LHCN-M2 (cell line): Measurements from ENCODE around the gene USP34. TPM values are rescaled to one million over a fixed set of nuclear protein-coding genes. Genes with fewer than 3 reads are reported as not detected.

ENCODE experiments used
- DNase-seq: peaks from one replicate; pipeline ENCODE4 v3.0.0-alpha.2; 2012; ENCODE audit warnings: low read depth
- total RNA-seq: library from RNA; depleted of rRNA; stranded (reverse); fragments of >200 nt; gene quantifications from 2 replicates; pipeline ENCODE4 v1.2.3, GENCODE V29; 2014

USP34 gene
- total RNA-seq, 1 experiment from 2014 or later = 73.7 TPM

DNA sequence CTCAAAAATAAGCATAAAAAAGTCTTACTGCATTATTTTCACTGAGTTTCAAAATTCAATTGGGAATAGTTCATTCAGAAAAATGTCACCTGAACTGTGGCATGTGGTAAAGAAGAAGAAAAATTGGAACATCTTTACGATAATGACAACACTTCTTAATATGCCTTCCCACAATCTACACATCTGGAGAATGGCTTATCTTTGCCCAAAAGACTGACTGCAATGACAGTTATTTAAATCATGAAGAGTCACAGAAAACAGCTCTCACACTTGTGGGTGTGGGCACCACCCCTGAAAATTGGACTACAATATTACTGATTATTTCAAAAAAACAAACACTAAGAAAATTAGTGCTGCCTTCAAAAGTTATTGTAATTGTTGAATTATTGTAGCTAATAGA lies 152.3 kb downstream of the USP34 start:
- no peak for DNase-seq

DNA sequence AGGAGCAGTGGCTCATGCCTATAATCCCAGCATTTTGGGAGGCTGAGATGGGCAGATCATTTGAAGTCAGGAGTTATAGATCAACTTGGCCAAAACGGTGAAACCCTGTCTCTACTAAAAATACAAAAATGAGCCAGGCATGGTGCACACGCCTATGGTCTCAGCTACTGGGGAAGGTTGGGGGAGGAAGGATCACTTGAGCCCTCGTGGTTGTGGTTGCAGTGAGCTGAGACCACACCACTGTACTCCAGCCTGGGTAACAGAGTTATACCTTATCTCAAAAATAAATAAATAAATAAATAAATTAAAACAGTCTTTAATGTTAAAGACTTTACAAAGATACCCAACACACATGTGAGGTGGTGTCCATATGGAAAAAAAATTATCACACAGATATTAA lies 174.9 kb downstream of the USP34 start:
- no peak for DNase-seq

DNA sequence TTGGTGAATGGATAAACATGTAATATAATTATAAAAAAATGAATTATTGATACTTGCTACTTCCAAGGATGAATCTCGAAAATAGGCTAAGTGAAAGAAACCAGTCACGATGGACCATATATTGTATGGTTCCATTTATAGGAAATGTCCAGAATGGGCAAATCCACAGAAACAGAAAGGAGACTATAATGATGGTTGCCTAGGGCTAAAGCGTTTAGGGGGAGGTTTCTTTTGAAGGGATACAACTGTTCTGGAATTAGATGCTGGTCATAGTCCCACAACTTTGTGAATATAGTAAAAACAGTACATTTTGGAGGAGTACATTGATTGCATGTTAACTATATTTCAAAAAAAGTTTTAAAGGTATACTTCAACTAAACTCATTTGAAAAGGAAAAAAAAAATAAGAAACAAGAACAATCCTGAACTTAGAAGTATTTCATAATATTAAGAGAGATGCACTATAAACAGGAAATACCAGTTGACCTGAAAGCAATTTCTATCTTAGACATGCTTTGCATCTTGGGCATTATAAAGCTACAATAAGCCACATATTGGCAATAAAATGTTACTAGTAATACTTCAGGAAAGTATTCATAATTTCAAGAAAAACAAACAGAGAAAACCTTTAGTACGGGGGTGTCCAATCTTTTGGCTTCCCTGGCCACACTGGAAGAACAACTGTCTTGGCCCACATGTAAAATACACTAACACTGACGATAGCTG lies 178.9 kb downstream of the USP34 start:
- no peak for DNase-seq

- DNase-seq = no peak
Measured at GRCh38 chr2:61288070-61288841, 182.6 kb downstream of the USP34 start.

DNA sequence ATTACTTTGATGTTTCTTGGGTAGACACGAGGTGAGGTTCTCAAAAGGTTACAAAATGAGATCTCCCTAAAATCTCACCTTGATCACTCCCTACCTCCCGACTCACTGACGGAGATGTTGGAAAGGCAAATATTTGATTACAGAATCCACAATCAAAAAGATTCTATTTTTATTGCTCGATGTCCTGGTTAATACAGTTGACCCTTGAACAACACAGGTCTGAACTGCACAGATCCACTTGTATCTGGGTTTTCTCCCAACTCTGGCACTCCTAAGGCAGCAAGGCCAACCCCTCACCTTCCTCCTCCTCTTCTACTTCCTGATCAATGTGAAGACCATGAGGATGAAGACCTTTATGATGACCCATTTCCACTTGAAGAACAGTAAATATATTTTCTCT lies 183.6 kb downstream of the USP34 start:
- DNase-seq = no peak

- no peak for DNase-seq
Measured at GRCh38 chr2:61283443-61284160, 187.3 kb downstream of the USP34 start.

DNA sequence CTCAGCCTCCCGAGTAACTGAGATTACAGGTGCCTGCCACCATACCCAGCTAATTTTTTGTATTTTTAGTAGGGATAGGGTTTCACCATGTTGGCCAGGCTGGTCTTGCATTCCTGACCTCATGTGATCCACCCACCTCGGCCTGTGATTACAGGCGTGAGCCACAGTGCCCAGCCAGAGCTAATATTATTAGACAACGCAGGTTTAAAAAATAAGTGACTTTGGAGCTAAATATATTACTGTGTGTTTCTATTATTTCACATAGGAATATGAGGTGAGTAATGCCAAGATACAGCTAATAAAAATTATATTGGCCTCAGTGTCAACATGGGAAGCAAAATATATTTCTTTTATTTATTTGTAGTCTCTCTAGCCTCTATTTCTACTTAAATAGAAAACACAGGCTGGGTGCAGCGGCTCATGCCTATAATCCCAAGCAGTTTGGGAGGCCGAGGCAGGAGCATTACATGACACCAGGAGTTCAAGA lies 188.7 kb downstream of the USP34 start:
- DNase-seq = no peak

DNA sequence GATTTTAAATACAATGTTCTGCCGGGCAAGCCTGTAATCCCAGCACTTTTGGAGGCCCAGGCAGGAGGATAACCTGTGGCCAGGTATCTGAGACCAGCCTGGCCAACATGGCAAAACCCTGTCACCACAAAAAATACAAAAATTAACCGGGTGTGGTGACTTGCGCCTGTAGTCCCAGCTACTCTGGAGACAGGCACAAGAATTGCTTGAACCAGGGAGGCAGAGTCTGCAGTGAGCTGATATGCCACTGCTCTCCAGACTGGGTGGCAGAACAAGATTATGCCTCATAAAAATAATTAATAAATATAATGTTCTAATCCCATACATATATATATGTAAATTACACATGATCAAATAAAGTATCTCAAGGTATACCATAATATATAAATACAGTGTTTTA lies 189.6 kb downstream of the USP34 start:
- no peak for DNase-seq

GRCh38 chr2:61277756-61278155 lies 193.1 kb downstream of the USP34 start:
- DNase-seq = no peak

- no peak for DNase-seq
Measured at GRCh38 chr2:61275575-61276184, 195.2 kb downstream of the USP34 start.

DNA sequence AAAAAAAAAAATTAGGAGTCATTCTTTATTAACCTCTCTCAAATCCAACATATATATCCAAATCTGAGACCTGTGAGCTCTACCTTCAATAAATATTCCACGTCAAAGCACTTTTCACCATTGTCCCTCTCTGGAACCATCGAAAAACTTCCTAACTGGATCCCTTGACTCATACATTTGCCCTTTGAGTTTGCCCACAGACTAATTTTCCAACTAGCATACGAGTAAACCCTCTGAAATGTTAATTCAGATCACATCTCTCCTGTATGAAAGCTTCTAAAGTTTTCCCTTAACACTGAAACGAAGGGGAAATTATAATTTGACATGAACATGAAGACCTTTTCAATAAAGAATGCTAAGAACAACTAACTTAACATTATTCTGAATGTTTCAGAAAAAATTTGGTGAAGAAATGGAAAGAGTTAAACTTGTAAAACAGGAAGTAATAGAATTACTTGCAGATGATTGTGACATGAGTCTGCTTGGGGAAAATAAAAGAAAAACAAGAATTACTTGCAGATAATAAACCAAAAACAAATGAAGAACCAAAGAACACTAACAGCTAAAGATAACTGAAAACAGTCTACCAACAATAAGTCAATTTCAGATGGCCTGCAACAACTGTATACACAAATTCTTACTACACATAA lies 198.3 kb downstream of the USP34 start:
- DNase-seq = peak; percentile 45

- peak; percentile 47 for DNase-seq
Measured at GRCh38 chr2:61268249-61268648, 202.6 kb downstream of the USP34 start.

GRCh38 chr2:61266632-61267505 lies 204.0 kb downstream of the USP34 start:
- no peak for DNase-seq

- DNase-seq = no peak
Measured at GRCh38 chr2:61263830-61264229, 207.1 kb downstream of the USP34 start.

DNA sequence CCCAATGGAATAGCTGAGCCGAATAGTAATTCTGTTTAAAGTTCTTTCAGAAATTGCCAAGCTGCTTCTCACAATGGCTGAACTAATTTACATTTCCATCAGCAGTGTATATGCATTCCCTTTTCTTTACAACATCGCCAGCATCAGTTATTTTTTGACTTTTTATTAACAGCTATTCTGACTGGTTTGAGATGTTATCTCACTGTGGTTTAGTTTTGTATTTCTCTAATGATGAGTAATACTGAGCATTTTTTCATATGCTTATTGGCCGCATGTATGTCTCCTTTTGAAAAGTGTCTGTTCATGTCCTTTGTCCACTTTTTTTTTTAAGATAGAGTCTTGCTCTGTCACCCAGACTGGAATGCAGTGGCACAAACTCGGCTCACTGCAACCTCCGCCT lies 208.2 kb downstream of the USP34 start:
- no peak for DNase-seq

DNA sequence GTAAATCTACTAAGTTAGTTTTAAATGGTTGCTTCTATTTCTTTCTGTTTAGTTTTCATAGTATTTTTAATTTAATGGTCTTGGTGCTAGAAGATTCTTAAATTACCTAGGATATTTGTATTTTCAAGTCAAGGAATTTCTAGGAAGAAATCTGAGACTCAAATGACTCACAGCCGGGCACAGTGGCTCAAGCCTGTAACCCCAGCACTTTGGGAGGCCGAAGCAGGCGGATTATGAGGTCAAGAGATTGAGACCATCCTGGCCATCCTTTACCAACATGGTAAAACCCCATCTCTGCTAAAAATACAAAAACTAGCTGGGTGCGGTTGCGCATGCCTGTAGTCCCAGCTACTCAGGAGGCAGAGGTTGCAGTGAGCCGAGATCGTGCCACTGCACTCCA lies 213.4 kb downstream of the USP34 start:
- DNase-seq = peak; percentile 56

- DNase-seq = peak; percentile 90
Measured at GRCh38 chr2:61255580-61256437, 215.1 kb downstream of the USP34 start.

DNA sequence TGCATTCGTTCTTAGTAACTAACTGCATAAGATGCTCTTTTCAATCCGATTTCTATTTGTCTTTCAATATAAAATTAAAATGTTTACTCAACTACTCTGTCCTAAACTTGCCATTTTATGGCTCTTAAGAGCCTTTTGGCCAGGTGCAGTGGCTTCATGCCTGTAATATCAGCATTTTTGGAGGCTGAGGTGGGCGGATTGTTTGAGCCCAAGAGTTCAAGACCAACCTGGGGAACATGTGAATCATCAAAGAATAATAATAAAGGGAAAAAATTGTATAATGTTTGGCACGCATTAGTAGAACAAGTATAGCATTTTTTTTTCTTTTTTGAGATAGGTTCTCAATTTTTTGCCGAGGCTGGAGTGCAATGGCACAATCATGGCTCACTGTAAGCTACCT lies 216.4 kb downstream of the USP34 start:
- no peak for DNase-seq

GRCh38 chr2:61253136-61253535 lies 217.8 kb downstream of the USP34 start:
- no peak for DNase-seq
